Activated T-cell treated with anti-CD3 and anti-CD28 coated beads, Interleukin-2, amount 50 U/mL, for 72 hours (primary cell): ENCODE results near the gene AMPD2. TPM values are rescaled to one million over a fixed set of nuclear protein-coding genes. Genes with fewer than 3 reads are reported as not detected.
A peak's percentile ranks its signal among the peaks of the same experiment; 100 is the strongest.

ENCODE experiments used
- ATAC-seq, 2 donors: fragments of 150-1000 bp; cut with Tn5 transposase; replicated peaks in 1 of 2; 2 replicates each; pipeline ENCODE4 v1.10.0; 2021; ENCODE audit warnings: moderate library complexity in 2 of 2, mild to moderate bottlenecking in 1 of 2
- DNase-seq, 2 donors: peaks; one replicate each; pipeline ENCODE4 v3.0.0; 2021 to 2022; ENCODE audit warnings: mixed read lengths in 1 of 2
- H3K27ac Mint-ChIP-seq: one replicate; pipeline ENCODE4 v1.8.0; 2022; ENCODE audit warnings: mild to moderate bottlenecking, moderate library complexity, mixed read lengths
- H3K27me3 Mint-ChIP-seq: one replicate; pipeline ENCODE4 v1.8.0; 2022; ENCODE audit warnings: low read depth, mixed read lengths
- H3K36me3 Mint-ChIP-seq, 2 donors: one replicate each; pipeline ENCODE4 v1.8.0; 2022; ENCODE audit warnings: mixed read lengths in 2 of 2, mild to moderate bottlenecking in 1 of 2; ENCODE audit not compliant: insufficient read depth in 2 of 2
- H3K4me1 Mint-ChIP-seq: one replicate; pipeline ENCODE4 v1.8.0; 2022; ENCODE audit warnings: low read depth, mixed read lengths
- H3K4me3 Mint-ChIP-seq, 2 donors: one replicate each; pipeline ENCODE4 v1.8.0; 2022; ENCODE audit warnings: mild to moderate bottlenecking in 2 of 2, mixed read lengths in 2 of 2, moderate library complexity in 2 of 2
- H3K9me3 Mint-ChIP-seq, 2 donors: one replicate each; pipeline ENCODE4 v1.8.0; 2022; ENCODE audit warnings: mixed read lengths in 2 of 2
- total RNA-seq, 2 donors: library from RNA; stranded (reverse); gene quantifications; one replicate each; pipeline ENCODE4 v1.2.3, GENCODE V29; 2022

Gene AMPD2
- 10 to 100 TPM; 64.0 to 79.2 TPM for total RNA-seq

DNA sequence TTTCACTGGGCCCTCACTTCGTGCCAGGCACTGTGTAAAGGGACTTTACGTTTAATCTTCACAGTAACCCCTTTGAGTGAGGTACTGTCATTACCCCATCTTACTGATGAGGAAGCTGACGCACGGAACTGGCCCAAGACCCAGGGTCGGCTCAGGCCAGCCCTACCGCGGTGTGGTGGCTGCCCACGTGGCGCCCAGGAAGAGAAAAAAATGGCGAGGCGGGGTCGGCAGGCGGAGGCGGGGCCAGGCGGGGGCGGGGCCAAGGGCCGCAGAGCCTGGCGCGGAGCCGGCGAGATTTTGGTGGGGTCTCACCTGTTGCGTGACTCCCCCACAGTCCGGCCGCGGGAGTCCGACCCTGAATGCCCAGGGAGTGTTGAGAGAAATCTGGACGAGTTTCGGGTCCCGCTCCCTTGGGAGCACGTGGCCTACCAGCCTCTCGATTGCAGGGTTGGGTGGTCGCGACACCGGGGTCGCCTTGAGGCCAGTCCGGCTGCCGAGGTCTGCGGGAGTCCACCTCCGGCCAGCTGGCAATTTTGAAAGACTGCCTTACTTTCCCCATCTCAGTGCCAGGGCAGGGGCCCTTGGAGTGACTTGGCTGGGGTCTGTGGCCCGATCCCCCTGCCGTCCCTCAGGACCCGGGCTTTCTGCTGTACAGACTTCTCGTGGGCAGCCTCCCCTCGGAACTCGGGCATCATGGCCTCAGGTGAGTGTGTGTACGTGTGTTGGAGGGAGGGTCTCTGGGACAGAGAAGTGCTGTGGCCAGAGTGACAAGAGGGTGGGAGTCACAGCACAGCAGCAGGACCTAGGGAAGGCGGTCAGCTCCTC is at the start of gene AMPD2, which contains the start of gene GNAT2:
AMPD2 (plus strand) TSS at position 262 of the 825 bp plus-strand sequence. CDS start 1,339 bp downstream, outside the sequence.
GNAT2 (minus strand) TSS at position 41 of the 825 bp plus-strand sequence. CDS start 6,746 bp downstream, outside the sequence.
- peak within 1 kb of the TSS; percentile 97 for H3K27ac Mint-ChIP-seq
- H3K36me3 Mint-ChIP-seq: peaks cover 2% of the 10 kb centered on the region in 2 donors
- no peaks in the 10 kb centered on the region for H3K9me3 Mint-ChIP-seq
- peaks cover 79% of the 10 kb centered on the region for H3K4me1 Mint-ChIP-seq
- peak; percentile 83 to 87 for DNase-seq
- ATAC-seq: peak; percentile 65 to 69
- peak within 1 kb of the TSS; percentile 91 to 98 for H3K4me3 Mint-ChIP-seq
- no peaks in the 10 kb centered on the region for H3K27me3 Mint-ChIP-seq

DNA sequence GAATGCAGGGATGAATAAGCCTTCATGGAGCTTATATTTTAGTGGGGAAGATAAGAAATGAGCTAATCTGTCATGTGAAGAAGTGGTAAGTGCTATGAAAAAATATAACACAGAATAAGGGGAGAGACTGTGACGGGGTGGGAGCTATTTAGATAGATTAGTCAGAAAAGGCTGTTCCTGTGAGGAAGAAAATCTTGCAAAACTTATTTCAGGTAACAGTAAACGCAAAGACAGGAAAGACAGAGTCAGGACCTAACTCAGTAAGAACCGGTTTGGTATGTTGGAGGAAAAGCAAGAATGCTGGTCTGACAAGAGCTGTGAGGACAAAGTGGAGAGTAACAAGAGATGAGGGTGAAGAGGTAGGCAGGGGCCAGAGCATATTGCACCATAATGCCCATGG is 49.2 kb upstream of the AMPD2 start:
- H3K27me3 Mint-ChIP-seq: no peaks in the 10 kb centered on the region
- H3K4me1 Mint-ChIP-seq: peaks cover 26% of the 10 kb centered on the region
- DNase-seq (no peak), ATAC-seq (no peak)
- no peak overlapping the region for H3K27ac Mint-ChIP-seq
- H3K4me3 Mint-ChIP-seq: no peak overlapping the region
- H3K36me3 Mint-ChIP-seq: no peaks in the 10 kb centered on the region
- H3K9me3 Mint-ChIP-seq: no peaks in the 10 kb centered on the region

DNA sequence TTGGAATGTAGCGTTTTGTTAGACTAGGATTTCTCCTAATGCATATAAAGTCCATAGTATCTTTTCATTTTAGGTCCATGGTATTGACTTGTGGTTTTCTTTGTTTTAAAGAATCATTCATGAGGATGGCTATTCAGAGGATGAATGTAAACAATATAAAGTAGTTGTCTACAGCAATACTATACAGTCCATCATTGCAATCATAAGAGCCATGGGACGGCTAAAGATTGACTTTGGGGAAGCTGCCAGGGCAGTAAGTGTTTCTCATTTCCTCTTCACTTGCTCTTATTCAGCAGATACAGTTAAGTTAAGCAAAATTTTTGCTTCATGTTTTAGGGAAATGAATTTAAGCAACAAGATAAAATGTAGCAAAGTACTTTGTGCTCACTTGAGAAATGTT is 45.9 kb upstream of the AMPD2 start:
- no peaks in the 10 kb centered on the region for H3K9me3 Mint-ChIP-seq
- H3K36me3 Mint-ChIP-seq: peaks cover 0 to 3% of the 10 kb centered on the region in 2 donors
- DNase-seq (no peak), ATAC-seq (no peak)
- no peak overlapping the region for H3K4me3 Mint-ChIP-seq
- H3K4me1 Mint-ChIP-seq: peaks cover 9% of the 10 kb centered on the region
- H3K27me3 Mint-ChIP-seq: no peaks in the 10 kb centered on the region
- no peak overlapping the region for H3K27ac Mint-ChIP-seq

DNA sequence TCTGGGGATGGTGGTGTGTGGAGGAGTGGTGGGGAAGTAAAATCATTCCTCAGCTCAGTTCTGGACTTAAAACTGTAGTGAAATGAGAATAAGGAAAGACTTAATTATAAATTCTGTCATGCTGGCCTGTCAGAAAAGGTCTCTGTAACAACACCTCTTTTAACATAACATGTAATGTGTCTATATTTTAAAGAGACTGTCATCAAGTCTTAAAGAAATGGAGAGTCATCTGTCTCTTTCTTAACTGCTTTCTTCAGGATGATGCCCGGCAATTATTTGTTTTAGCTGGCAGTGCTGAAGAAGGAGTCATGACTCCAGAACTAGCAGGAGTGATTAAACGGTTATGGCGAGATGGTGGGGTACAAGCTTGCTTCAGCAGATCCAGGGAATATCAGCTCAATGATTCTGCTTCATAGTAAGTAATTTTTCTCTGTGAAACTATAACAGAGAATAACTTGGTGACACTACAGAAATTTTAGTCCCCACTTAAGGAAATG is 40.6 kb upstream of the AMPD2 start:
- H3K36me3 Mint-ChIP-seq: peaks cover 3 to 16% of the 10 kb centered on the region in 2 donors
- DNase-seq: no peak

DNA sequence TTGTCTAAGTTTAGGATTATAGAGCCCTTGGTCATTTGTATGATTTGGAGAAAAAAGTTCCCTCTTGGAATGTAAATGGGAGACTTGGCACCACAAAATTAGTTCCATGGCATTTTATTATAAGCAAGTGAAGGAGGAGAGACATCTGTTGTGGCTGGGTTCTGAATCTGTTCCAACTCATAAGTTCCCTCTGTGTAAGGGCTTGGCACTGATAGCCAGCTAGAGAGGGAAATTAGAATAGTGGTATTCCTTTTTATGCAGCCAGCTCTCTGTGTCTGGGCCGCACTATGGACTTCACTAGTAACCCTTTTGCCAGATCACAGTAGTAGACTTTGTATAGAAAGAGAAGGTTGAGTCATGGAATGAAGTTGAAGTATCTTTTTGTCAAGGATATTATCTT is 40.1 kb upstream of the AMPD2 start:
- DNase-seq (no peak), ATAC-seq (no peak)
- no peaks in the 10 kb centered on the region for H3K4me1 Mint-ChIP-seq
- H3K27me3 Mint-ChIP-seq: no peaks in the 10 kb centered on the region
- H3K36me3 Mint-ChIP-seq: peaks cover 3 to 18% of the 10 kb centered on the region in 2 donors
- H3K27ac Mint-ChIP-seq: no peak overlapping the region
- H3K4me3 Mint-ChIP-seq: no peak overlapping the region
- H3K9me3 Mint-ChIP-seq: no peaks in the 10 kb centered on the region

More for the DNA sequence above, 40.6 kb upstream of the AMPD2 start:
- Mint-ChIP-seq H3K27me3 (no peaks in the 10 kb centered on the region), H3K27ac (peak overlapping the region; percentile 39), H3K9me3 (no peaks in the 10 kb centered on the region), H3K4me1 (no peaks in the 10 kb centered on the region), H3K4me3 (no peak overlapping the region)
- no peak for ATAC-seq

DNA sequence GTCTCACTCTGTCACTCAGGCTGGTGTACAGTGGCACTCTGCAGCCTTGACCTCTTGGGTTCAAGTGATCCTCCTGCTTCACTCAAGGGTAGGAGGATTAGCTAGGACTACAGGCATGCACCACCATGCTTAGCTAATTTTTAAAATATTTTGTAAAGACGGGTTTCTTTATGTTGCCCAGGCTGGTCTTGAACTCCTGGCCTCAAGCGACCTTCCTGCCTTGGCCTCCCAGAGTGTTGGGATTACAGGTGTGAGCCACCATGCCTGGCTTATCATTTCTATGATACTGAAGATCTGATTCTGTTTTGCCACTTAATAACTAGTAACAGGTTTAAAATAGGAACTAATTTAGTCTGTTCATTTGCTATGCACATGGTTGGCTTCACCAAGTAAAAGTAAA is 37.6 kb upstream of the AMPD2 start:
- no peak overlapping the region for H3K4me3 Mint-ChIP-seq
- no peaks in the 10 kb centered on the region for H3K27me3 Mint-ChIP-seq
- H3K27ac Mint-ChIP-seq: no peak overlapping the region
- H3K9me3 Mint-ChIP-seq: no peaks in the 10 kb centered on the region
- ATAC-seq: no peak
- no peak for DNase-seq
- peaks cover 6 to 26% of the 10 kb centered on the region in 2 donors for H3K36me3 Mint-ChIP-seq
- no peaks in the 10 kb centered on the region for H3K4me1 Mint-ChIP-seq

DNA sequence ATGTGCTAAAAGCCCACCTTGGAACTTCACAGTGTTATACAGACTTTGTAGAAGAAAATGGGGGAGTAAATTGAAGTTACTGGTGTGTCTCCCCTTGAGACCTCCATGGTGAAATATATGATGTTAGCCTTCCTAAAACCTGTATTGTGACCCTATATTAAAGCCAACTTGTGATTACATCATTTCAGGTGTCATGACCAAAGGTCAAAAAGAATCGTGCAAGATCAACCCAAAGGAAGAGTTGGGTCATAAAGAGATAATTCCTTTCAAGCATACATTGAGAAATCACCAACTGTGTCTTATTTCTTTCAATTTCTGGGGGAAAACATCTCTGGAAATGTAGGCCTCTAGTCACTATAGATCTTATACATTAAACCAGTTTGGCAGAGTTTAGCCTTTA is 34.9 kb upstream of the AMPD2 start:
- Mint-ChIP-seq H3K9me3 (no peaks in the 10 kb centered on the region), H3K27ac (peak overlapping the region; percentile 44), H3K36me3 (peaks cover 14 to 36% of the 10 kb centered on the region in 2 donors)

DNA sequence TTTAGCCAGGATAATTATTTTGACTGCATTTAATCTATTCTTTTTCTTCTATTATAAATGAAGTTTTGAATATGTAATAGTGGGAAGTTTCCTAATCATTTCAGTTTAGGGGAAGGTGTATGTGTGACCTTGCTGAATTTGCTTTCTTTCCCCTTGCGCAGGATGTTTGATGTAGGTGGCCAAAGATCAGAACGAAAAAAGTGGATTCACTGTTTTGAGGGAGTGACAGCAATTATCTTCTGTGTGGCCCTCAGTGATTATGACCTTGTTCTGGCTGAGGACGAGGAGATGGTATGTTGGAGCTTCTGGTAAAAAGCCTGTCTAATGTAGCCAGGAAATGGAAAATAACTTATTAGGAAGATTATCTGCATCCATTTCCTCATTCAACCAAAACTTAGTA is 33.6 kb upstream of the AMPD2 start:
- Mint-ChIP-seq H3K27me3 (no peaks in the 10 kb centered on the region), H3K27ac (peak overlapping the region; percentile 28), H3K9me3 (no peaks in the 10 kb centered on the region), H3K4me3 (no peak overlapping the region), H3K36me3 (peaks cover 14 to 33% of the 10 kb centered on the region in 2 donors), H3K4me1 (no peaks in the 10 kb centered on the region)
- ATAC-seq (no peak), DNase-seq (no peak)

More for the DNA sequence above, 34.9 kb upstream of the AMPD2 start:
- ATAC-seq (no peak), DNase-seq (no peak)
- H3K27me3 Mint-ChIP-seq: no peaks in the 10 kb centered on the region
- no peaks in the 10 kb centered on the region for H3K4me1 Mint-ChIP-seq
- H3K4me3 Mint-ChIP-seq: no peak overlapping the region

DNA sequence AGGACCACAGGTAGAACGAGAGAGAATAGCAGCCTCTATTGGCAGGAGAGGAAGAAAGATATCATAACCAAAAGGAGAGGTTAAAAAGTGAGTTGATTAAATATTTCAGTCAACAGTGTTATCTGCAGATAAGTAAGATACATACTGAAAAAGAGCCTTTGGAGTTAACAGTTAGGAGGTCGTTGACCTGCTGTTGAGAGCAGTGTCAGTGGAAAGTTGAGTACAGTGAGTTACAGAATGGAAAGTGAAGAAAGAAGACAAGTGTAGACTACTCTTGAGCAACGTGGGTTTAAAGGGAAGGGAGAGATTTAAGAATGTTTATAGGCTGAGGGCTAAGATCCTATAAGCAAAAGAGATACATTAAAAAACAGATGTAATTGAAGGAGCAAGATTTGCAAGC is 30.5 kb upstream of the AMPD2 start:
- Mint-ChIP-seq H3K36me3 (peaks cover 14 to 33% of the 10 kb centered on the region in 2 donors), H3K4me1 (no peaks in the 10 kb centered on the region), H3K27ac (peak overlapping the region; percentile 18), H3K27me3 (no peaks in the 10 kb centered on the region), H3K9me3 (no peaks in the 10 kb centered on the region), H3K4me3 (no peak overlapping the region)
- no peak for DNase-seq
- ATAC-seq: no peak

DNA sequence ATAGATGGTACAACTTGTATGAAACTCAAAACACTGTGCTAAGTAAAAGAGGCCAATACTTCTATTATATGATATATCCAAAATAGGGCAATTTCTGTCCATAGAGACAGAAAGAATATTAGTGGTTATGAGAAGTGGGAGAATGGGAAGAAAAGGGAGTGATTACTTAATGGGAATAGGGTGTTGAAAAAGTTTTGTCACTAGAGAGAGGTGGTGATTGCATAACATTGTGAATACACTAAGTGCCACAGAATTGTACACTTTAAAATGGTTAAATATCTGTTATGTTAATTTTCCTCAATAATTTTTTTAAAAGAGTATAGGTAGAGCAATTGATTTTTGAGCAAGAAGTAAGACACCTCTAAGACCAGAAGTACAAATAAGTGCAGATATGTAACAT is 30.0 kb upstream of the AMPD2 start:
- ATAC-seq (no peak), DNase-seq (no peak)
- no peaks in the 10 kb centered on the region for H3K27me3 Mint-ChIP-seq
- H3K4me1 Mint-ChIP-seq: no peaks in the 10 kb centered on the region
- no peaks in the 10 kb centered on the region for H3K9me3 Mint-ChIP-seq
- peak overlapping the region; percentile 18 for H3K27ac Mint-ChIP-seq
- H3K4me3 Mint-ChIP-seq: no peak overlapping the region
- peaks cover 14 to 30% of the 10 kb centered on the region in 2 donors for H3K36me3 Mint-ChIP-seq

DNA sequence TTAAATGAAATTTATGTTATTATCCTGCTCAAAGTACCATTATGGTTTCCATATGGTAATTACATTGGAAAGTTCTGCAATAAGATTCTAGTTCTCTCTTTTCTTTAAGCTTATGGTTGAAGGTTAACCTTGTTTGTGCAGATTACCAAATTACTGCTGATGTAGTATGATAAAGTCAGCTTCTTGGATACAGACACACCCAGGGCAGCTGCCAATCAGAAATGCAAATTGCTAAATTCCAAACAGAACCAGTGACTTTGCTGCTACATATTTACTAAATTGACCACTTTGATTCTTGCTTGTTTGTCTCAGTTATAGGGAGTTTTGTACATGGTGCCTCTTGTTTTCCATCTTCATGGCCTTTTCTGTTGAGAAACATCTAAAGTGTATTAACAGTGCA is 26.7 kb upstream of the AMPD2 start:
- Mint-ChIP-seq H3K4me3 (no peak overlapping the region), H3K9me3 (no peaks in the 10 kb centered on the region), H3K27me3 (no peaks in the 10 kb centered on the region), H3K4me1 (no peaks in the 10 kb centered on the region), H3K27ac (peak overlapping the region; percentile 33), H3K36me3 (peaks cover 8 to 22% of the 10 kb centered on the region in 2 donors)
- DNase-seq (no peak), ATAC-seq (no peak)

DNA sequence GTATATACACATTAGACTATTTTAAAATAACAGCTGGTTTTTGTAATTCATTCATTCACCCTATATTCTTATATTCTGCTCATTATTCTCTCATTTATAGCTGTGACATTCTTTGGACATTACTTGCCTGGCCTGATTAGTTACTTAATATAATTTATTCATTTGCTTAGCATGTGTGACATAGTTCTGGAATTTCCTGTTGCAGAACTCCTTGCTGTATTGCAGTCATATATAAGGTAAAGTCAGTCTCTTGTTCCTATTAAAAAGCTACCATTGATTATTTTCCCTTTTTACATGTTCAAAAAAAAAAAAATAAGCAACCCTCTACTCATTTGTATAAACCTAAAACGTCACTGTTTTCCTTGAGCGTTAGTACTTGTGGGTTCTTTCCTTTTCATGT is 24.1 kb upstream of the AMPD2 start:
- ATAC-seq: no peak
- H3K36me3 Mint-ChIP-seq: peaks cover 1 to 18% of the 10 kb centered on the region in 2 donors
- no peaks in the 10 kb centered on the region for H3K4me1 Mint-ChIP-seq
- no peak overlapping the region for H3K4me3 Mint-ChIP-seq
- no peaks in the 10 kb centered on the region for H3K27me3 Mint-ChIP-seq
- H3K9me3 Mint-ChIP-seq: no peaks in the 10 kb centered on the region
- H3K27ac Mint-ChIP-seq: no peak overlapping the region
- no peak for DNase-seq

DNA sequence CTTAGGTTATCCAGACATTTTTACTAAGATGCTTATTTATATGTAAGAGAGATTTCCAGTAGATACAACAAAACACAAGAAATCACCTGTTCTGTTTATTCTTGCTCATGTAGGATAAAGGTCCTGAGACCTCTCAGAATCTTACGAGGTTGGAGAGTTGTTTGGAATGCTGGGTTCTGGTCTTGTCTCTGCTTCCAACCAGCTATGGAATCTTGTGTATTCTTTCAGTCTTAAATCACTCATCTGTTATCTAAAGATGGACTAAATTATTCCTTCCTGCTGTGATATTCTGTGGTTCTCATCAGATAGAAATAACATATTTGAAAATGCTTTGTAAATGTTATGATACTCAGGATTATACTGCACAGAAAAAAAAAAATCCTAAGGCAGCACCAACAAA is 21.5 kb upstream of the AMPD2 start:
- Mint-ChIP-seq H3K4me1 (no peaks in the 10 kb centered on the region), H3K27me3 (no peaks in the 10 kb centered on the region), H3K27ac (no peak overlapping the region), H3K4me3 (no peak overlapping the region), H3K9me3 (no peaks in the 10 kb centered on the region), H3K36me3 (peaks cover 1 to 12% of the 10 kb centered on the region in 2 donors)
- DNase-seq (no peak), ATAC-seq (no peak)
